ENCODE results near the gene ZNF554. TPM values are rescaled to one million over a fixed set of nuclear protein-coding genes. Genes with fewer than 3 reads are reported as not detected.

Gene ZNF554
- total RNA-seq: 1 to 10 TPM in 1 of 2 donors, under 1 TPM in 1; 0.77 to 1.8 TPM

DNA sequence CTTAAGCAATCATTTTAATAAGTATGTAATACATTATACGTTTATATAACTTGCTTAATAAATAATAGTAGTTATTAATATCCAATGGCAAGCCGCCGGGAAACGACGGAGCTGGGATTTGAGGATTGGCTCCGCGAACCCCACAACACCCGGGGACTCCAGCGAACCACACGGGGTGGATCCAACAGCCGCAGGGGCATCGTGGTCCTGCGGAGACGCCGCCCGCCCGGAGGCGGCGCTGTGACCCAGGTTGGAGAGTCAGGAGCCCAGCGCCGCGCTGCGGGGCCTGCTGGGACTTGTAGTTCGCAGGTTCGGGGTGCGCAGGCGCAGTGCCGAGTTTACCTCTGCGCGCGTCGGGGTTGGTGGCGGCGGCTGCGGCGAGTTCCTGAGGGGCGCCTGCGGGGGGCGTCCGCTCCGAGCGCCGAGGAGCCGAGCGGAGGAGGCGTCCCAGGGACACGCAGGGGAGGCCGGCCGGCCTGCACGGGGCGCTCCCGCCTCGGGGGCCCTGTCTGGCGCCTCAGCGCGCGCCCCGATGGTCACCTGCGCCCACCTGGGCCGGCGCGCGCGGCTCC is at the start of gene ZNF554:
TSS of gene ZNF554 (plus strand) at position 329 of the 572 bp plus-strand sequence. CDS start at position 533, 204 bp downstream.
- ATAC-seq (peak; percentile 95 to 98), DNase-seq (ENCODE audit: low spot score in 2 of 2) (peak; percentile 96 to 99)
- peak within 1 kb of the TSS; percentile 56 to 79 for H3K27ac Mint-ChIP-seq
- H3K9me3 Mint-ChIP-seq: peaks cover 0 to 4% of the 10 kb centered on the region in 2 donors
- no peaks in the 10 kb centered on the region for H3K36me3 Mint-ChIP-seq

DNA sequence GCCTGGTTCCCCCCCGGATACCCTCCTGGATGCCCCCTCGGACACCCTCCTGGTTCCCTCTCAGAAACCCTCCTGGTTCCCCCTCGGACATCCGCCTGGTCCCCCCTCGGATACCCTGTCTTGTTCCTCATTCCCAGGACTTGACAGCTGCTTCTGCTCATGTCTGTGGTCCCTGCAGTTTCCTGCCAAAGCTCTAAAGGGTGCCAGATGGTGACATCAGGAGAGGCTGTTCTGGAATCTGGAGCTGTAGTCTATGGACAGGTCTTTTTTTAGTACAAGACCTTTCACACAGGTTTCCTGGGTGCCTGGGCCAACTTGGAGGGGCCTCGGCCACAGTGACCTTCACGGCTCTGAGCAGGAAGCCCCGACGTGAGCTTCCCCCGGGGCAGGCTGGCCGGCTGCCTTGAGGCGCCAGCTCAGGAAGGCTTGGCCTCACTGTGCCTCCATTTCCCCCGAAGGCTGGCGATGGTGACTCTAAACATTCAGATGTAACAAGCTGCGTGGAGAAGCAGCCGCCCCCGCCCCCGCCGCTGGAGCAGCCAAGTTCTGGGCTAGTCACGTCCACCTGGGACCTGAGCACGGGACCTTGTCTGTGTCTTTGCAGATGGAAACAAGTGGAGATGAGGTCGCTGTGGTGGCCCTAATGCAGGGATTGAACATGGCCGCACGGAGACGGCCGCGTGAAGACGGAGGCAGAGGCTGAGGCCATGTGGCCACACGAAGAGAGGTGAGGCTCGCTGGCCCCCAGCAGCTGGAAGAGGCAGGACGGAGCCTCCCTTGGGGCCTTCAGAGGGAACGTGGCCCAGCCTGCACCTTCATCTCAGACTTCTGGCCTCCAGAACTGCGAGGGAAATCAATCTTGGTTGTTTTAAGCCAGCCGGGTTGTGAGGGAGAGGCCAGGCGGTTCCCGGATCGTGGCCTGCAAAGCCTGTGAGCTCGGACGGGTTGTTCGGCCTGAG is 49.3 kb upstream of the ZNF554 start:
- no peak for ATAC-seq
- peaks cover 0 to 3% of the 10 kb centered on the region in 2 donors for H3K36me3 Mint-ChIP-seq
- H3K9me3 Mint-ChIP-seq: no peaks in the 10 kb centered on the region
- no peak for DNase-seq (ENCODE audit: low spot score in 2 of 2)
- peak overlapping the region in 1 of 2 donors; percentile 44 for H3K27ac Mint-ChIP-seq

DNA sequence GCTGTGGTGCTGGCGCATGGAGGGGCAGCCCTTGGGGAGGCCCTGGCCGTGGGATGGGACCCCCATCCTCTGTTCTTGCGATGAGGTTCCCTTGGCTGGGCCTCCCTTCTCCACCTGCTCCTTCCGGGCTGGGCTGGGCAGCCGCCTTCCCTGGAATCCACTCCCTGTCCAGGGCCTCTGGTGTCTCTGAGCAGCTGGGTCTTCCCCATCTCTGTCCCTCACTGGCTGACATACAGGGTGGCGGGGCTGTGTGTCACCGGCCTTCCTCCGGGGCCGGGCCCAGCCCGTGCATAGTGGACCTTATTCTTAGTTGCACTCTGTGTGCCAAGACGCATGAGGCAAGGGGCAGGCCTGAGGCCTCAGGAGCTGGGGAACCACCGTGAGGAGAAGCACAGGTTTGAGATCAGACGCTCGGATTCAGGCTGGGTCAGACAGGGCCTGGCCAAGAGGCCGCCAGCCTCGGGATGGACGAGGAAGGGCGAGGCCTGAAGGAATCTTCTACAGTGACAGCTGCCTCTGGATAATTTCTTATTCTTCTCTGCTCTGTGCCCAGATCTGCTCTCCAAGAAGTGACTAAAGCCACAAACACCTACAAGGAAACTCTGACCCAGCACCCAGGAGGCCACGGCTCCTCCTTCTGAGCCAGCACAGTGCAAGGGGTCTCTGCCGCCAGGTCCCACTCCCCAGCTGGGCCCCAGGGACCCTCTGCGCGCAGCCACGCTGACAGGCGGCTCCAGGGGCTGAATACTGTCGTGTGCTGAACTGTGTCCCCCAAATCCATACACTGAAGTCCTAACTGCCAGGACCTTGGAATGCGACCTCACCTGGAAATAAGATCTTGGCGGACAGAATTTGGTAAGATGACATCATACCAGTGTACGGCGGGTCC is 47.6 kb upstream of the ZNF554 start:
- DNase-seq (ENCODE audit: low spot score in 2 of 2) (no peak), ATAC-seq (no peak)
- H3K9me3 Mint-ChIP-seq: no peaks in the 10 kb centered on the region
- peak overlapping the region in 1 of 2 donors; percentile 65 for H3K27ac Mint-ChIP-seq
- H3K36me3 Mint-ChIP-seq: peaks cover 0 to 16% of the 10 kb centered on the region in 2 donors

DNA sequence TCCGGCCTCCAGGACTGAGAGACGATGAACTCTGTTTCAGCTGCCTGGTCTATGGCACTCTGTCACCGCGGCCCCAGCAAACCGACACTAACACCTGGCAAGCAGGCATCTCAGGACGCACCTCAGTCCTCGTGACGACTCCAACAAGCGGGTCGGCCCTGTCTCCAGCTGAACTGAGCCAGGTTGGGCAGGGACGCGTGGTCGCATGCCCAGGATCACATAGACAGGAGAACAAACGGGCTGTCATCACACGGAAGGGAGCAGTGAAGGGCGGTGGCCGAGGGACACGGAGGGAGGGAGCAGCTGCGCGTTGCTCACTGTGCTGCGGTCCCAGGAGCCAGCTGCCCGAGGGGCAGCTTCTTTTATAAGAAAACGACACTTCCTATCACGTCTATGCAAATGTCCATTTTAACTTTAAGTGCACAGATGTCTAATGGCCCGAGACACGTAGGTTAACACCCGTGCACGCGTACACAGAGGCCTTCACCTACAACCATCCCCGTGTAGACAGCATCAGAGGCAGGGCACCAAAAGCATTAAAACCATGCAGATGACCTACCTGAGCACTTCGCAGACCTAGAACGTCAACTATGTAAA is 45.5 kb upstream of the ZNF554 start:
- peak overlapping the region in 1 of 2 donors; percentile 23 for H3K27ac Mint-ChIP-seq
- DNase-seq (ENCODE audit: low spot score in 2 of 2): no peak
- peaks cover 0 to 16% of the 10 kb centered on the region in 2 donors for H3K36me3 Mint-ChIP-seq
- no peak for ATAC-seq
- H3K9me3 Mint-ChIP-seq: no peaks in the 10 kb centered on the region

DNA sequence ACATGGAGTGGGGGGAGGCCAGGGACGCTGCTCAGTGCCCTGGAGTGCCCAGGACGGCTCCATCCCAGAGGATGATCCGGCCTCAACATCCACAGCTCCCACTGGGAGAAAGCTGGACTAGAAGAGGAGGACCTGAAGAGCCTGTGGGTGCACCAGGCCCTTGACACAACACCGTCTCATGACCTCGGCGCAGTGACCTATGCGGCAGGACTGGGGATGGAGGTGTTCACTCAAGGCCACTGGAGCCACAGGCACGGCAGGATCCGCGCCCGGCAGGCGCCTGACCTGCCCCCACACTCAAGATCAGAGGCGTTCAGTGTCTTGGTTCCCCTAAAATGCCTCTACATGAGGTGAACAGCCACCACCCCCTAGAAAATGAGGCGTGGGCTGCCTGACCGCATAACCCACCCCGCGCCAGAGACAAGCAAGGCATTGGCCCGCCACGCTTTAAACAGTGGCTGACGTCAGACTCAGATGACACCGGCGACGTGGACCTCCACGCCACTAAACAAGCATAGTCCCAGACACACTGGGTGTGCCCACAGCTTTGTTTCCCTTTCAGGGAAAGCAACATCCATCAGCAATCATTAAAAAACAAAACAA is 44.6 kb upstream of the ZNF554 start:
- ATAC-seq (no peak), DNase-seq (ENCODE audit: low spot score in 2 of 2) (no peak)
- Mint-ChIP-seq H3K27ac (peak overlapping the region; percentile 86 to 97), H3K36me3 (peaks cover 0 to 18% of the 10 kb centered on the region in 2 donors), H3K9me3 (no peaks in the 10 kb centered on the region)

DNA sequence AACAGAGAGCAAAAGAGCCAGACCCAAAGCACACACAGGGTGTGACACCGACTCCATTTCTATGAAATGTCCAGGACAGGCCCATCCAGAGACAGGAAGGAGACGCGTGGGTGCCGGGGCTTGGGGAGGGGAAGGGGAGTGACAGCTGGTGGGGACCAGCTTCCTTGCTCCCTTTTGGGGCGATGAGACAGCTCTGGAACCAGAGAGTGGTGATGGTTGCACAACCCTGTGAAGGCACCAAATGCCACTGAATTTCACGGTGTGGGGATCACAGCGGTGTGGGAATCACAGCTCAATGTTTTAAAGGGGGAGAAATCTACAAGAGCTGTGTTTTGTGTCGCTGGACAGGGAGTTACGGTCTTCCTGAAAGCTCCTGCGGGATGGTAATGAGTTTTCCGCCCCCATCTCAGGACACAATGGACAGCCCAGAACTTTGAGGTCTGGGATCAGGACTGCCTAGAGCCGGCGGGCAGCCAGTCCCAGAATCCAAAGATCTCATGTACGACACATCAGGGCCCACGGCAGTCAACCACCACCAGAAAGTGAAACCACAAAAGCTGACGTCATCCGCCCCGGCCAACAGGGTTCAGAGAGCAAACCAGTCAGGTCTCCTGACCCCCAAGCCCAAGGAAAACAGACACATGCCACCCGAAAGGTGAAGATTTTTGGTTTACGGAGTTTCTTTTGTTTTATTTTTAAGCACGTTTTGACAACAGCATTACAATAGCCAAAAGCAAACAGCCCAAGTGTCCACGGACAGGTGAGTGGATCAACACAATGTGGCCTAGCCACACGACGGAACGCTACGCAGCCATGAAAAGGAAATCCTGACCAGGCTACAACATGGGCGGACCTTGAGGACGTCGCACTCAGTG is 43.9 kb upstream of the ZNF554 start:
- Mint-ChIP-seq H3K36me3 (peaks cover 0 to 23% of the 10 kb centered on the region in 2 donors), H3K9me3 (no peaks in the 10 kb centered on the region), H3K27ac (peak overlapping the region; percentile 86 to 97)
- DNase-seq (ENCODE audit: low spot score in 2 of 2): peak; percentile 66 to 72
- ATAC-seq: peak; percentile 83 to 93

DNA sequence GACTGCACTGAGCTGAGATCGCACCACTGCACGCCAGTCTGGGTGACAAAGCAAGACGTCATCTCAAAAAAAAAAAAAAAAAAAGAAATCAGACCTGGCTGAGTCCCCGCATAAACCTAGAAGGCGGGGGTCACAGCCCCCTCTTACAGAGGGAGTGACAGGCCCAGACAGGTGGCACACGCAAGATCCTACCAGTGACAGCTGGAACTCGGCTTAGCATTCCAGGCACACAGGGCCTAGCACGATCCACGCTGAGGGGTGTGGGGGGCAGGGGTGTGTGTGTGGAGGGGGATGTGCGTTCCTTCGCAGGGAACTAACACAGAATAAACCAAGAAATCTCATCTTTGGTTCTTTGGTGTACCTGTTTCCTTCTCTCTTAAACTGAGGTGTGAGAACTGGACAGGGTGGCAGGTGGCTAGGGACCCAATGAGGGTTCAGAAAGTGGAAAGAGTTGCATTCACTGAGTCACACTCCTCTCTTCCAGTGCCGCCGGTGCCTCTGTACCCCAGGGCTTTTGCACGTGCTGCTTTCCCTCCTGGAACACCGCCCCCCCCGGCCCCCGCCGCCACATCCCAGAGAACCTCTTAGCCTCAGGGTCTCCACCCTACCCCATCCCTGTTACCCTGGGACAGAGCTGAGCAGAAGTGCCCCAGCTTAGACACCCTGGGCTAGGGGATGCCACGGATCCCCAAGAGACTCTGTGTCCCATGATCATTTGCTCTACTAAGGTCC is 41.5 kb upstream of the ZNF554 start:
- Mint-ChIP-seq H3K36me3 (peaks cover 8 to 29% of the 10 kb centered on the region in 2 donors), H3K9me3 (no peaks in the 10 kb centered on the region), H3K27ac (peak overlapping the region in 1 of 2 donors; percentile 29)
- no peak for DNase-seq (ENCODE audit: low spot score in 2 of 2)
- no peak for ATAC-seq

DNA sequence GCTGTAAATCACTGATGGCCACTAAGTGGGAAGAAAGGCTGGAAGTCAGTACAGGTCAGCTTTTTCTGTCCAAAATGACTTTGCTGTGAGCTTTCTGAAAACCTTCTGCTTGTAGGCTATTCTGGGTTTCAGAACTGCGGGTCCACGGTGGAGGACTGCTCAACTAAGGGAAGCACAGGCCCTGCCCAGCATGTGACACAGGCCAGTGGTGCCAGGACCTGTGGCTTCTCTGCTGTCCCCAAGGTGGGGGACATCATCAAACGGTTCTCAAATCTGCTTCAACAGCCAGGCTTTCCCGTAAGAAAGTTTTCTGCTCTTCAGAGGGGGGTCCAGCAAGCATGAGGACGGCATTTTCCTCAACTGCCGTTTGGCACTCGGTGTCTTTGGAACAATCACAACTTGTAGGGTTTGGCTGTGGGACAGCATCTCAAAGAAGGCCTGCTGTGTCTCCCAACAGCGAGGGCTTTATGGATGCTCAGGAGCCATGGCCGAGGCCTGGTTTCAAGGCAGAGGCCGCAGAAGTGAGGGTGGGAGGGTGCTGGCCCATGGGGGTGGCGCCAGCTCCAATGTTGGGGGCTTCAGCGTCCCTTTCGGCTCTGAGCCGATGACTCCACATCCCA is 40.4 kb upstream of the ZNF554 start:
- DNase-seq (ENCODE audit: low spot score in 2 of 2): no peak
- peaks cover 13 to 34% of the 10 kb centered on the region in 2 donors for H3K36me3 Mint-ChIP-seq
- no peak for ATAC-seq
- H3K27ac Mint-ChIP-seq: no peak overlapping the region
- no peaks in the 10 kb centered on the region for H3K9me3 Mint-ChIP-seq

DNA sequence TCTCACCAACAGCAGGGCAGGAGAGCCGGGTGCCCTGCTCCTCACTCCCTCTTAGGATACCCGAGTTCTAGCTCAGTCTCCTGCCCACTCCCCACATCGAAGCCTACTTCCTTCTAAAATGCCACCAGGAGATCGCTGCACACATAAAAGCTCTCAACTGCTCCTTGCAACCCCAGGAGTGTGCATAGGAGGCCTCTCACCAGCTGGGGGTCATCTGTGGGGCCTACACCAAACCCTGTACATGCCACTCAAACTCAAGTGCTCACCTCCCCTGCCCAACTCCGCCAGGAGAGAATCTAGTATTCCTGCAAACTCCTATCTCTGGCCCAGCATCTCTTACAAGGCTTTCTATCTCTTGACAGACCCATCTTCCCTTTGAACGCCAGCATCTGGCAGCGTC is 39.4 kb upstream of the ZNF554 start:
- H3K36me3 Mint-ChIP-seq: peaks cover 13 to 32% of the 10 kb centered on the region in 2 donors
- DNase-seq (ENCODE audit: low spot score in 2 of 2) (no peak), ATAC-seq (no peak)
- no peaks in the 10 kb centered on the region for H3K9me3 Mint-ChIP-seq
- H3K27ac Mint-ChIP-seq: peak overlapping the region in 1 of 2 donors; percentile 95

DNA sequence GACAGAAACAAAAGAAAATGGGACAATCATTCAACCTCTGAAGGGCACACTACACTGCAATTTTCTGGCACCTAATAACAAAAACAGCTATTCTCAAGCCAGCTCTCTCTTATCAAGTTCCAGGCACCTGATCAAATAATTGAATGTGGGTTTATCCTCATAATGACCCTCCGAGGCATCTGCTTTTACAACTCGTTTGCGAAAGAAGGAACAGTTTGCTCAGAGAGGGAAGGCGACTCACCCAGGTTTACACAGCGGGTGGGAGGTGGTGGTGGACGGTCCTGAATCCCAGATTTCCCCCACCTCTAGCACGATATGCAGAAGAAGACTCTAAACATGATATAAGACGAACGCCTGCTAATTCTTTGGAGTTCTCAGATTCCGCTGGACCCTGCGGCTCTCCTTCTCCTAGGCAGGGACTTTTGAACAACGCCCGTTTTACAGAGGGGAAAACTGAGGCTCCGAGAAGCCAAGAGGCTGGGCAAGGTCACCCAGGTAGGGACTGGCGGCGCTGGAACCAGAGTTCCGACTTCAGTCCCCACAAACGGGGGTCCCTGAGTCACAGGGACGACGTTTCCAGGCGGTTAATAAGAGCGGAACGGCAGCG is 37.2 kb upstream of the ZNF554 start:
- Mint-ChIP-seq H3K27ac (peak overlapping the region; percentile 93 to 95), H3K9me3 (no peaks in the 10 kb centered on the region), H3K36me3 (peaks cover 13 to 31% of the 10 kb centered on the region in 2 donors)
- ATAC-seq (no peak), DNase-seq (ENCODE audit: low spot score in 2 of 2) (no peak)

DNA sequence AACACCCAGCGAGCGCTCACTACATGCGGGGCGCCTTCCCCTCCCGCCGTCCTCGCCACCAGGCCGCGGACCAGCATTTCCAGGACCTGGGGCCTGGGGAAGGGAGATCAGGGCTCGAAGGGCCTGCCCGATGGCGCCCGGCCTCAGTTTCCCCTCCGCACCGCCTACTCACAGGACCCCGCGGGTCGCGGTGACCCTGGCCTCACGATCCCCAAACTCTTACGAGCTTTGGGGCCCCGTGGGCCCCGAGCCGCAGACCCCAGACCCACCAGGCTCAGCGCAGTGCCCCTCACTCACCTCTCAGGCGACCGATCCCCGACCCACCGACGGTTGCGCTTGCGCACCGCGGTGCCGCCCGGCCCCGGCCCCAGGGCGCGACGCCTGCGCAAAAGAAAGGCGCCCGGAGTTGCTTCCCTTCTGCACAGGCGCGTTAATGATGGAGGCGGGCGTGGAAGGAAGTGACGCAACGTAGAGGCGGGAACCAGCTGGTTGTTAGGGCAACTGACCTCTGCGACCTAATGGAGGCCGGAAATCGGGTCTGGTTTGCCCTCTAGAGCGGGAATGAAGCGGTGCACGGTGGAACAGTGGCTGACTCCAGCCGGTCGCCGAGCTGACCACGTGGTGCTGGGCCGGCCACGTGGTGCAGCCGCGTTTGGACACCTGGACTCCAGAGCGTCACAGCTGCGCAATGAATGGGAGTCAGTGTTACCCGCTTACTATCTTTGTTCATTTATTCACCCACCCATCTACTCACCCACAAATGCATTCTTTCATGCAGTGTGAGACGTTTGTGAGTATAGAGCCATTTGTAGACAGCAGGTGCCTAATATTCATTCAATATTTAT is 36.5 kb upstream of the ZNF554 start, which contains the start of gene SGTA:
TSS of gene SGTA (minus strand) at position 338 of the 845 bp plus-strand sequence. CDS start 14,205 bp downstream, outside the sequence.
- ATAC-seq (peak; percentile 85 to 87), DNase-seq (ENCODE audit: low spot score in 2 of 2) (peak; percentile 93 to 99)
- Mint-ChIP-seq H3K36me3 (peaks cover 13 to 38% of the 10 kb centered on the region in 2 donors), H3K27ac (peak within 1 kb of the TSS; percentile 93 to 95), H3K9me3 (no peaks in the 10 kb centered on the region)

DNA sequence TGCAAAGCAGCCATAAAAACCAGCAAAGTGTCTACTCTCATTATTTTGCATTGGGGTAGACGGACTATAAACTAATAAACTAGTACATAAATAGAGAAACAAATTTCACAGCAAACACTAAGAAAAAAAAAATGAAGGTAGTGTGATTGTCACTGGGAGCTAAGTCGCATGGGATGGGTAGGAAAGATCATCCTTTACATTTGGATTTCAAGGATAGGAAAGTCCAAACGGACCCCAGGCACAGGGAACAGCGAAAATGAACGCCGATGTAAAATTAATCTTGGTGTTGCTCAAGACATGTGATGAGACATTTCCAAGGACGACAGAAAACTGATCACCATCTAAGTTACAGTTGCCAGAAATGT is 35.9 kb upstream of the ZNF554 start:
- ATAC-seq: no peak
- no peak for DNase-seq (ENCODE audit: low spot score in 2 of 2)
- H3K9me3 Mint-ChIP-seq: no peaks in the 10 kb centered on the region
- H3K27ac Mint-ChIP-seq: peak overlapping the region; percentile 88 to 93
- H3K36me3 Mint-ChIP-seq: peaks cover 13 to 40% of the 10 kb centered on the region in 2 donors

Measured in activated naive CD4-positive, alpha-beta T cell treated with anti-CD3 and anti-CD28 coated beads, Interleukin-2, amount 50 U/mL, for 72 hours (primary cell).